H1 (cell line): Measurements from ENCODE around the gene TMEM125. TPM values are rescaled to one million over a fixed set of nuclear protein-coding genes. Genes with fewer than 3 reads are reported as not detected.

Experiments used
- CTCF ChIA-PET: fragments of 300-600 bp; sonication (Branson Sonifier 250); formaldehyde crosslinking; loops from one replicate; lab custom pipeline; 2021; ENCODE audit not compliant: partially characterized antibody; lab: Charles Lee
- POLR2A ChIA-PET: fragments of 300-600 bp; sonication (Branson Sonifier 250); formaldehyde crosslinking; loops from one replicate; lab custom pipeline; 2021; ENCODE audit warnings: inconsistent platforms; ENCODE audit not compliant: partially characterized antibody; lab: Charles Lee
- DNase-seq, 2 experiments: peaks; one replicate each; pipeline versions ENCODE4 v3.0.0 to v3.0.0-alpha.2; 2010 to 2022; ENCODE audit warnings: low spot score in 2 of 2, low read depth in 1 of 2, mixed read lengths in 1 of 2
- FAIRE-seq: peaks from 2 replicates; lab custom pipeline; 2011; peaks lifted over from hg19 to GRCh38; lab: Jason Lieb, UNC
- H2AFZ ChIP-seq: 2 replicates; pipeline ENCODE4 v1.8.1; 2012; ENCODE audit warnings: low read length, inconsistent platforms
- H2AK5ac ChIP-seq: 2 replicates; pipeline ENCODE4 v1.6.1; 2013; ENCODE audit warnings: low read depth, low read length
- H2BK120ac ChIP-seq: replicated peaks from 2 replicates; pipeline ENCODE3; 2013; ENCODE audit warnings: low read depth, low read length, inconsistent platforms
- H2BK12ac ChIP-seq: 2 replicates; pipeline ENCODE4 v1.6.1; 2013; ENCODE audit warnings: low read depth, low read length
- H2BK15ac ChIP-seq: 2 replicates; pipeline ENCODE4 v1.6.1; 2013; ENCODE audit warnings: low read length
- H2BK20ac ChIP-seq: 2 replicates; pipeline ENCODE4 v1.6.1; 2013; ENCODE audit warnings: low read length
- H2BK5ac ChIP-seq: 2 replicates; pipeline ENCODE4 v1.6.1; 2013; ENCODE audit warnings: low read depth, low read length
- H3K14ac ChIP-seq: 2 replicates; pipeline ENCODE4 v1.6.1; 2013; ENCODE audit warnings: inconsistent platforms; ENCODE audit not compliant: insufficient read length
- H3K18ac ChIP-seq: 2 replicates; pipeline ENCODE4 v1.6.1; 2013; ENCODE audit warnings: low read length; ENCODE audit errors: extremely low read depth
- H3K23ac ChIP-seq: 2 replicates; pipeline ENCODE4 v1.6.1; 2013; ENCODE audit warnings: inconsistent platforms; ENCODE audit not compliant: insufficient read length
- H3K23me2 ChIP-seq: 2 replicates; pipeline ENCODE4 v1.6.1; 2013; ENCODE audit warnings: low read depth, low read length
- H3K27ac ChIP-seq: 2 replicates; pipeline ENCODE4 v1.6.1; 2011; ENCODE audit warnings: low read depth, low read length, inconsistent platforms
- H3K27me3 ChIP-seq, 4 experiments: replicated peaks in 1 of 4; 1 replicate in 1 of 4; 2 replicates in 3 of 4; pipeline versions ENCODE4 v1.6.1 to v1.8.1; 2011 to 2013; ENCODE audit warnings: low read length in 3 of 4, mild to moderate bottlenecking in 3 of 4, inconsistent platforms in 2 of 4, mixed read lengths in 2 of 4, moderate library complexity in 1 of 4; ENCODE audit not compliant: control insufficient read depth in 3 of 4, insufficient read depth in 3 of 4; ENCODE audit errors: extremely low read depth in 1 of 4
- H3K36me3 ChIP-seq, 4 experiments: 2 replicates each; pipeline versions ENCODE4 v1.6.1 to v1.8.1; 2011 to 2013; ENCODE audit warnings: mild to moderate bottlenecking in 4 of 4, low read length in 3 of 4, moderate library complexity in 2 of 4, control low read depth in 1 of 4, inconsistent platforms in 1 of 4; ENCODE audit not compliant: insufficient read depth in 4 of 4, control insufficient read depth in 2 of 4
- H3K4ac ChIP-seq: replicated peaks from 2 replicates; pipeline ENCODE3; 2013; ENCODE audit warnings: low read length, low read depth, mixed read lengths, inconsistent platforms; ENCODE audit not compliant: insufficient read length
- H3K4me1 ChIP-seq, 4 experiments: replicated peaks in 1 of 4; 1 replicate in 1 of 4; 2 replicates in 3 of 4; pipeline versions ENCODE4 v1.6.1 to v1.8.1; 2011 to 2013; ENCODE audit warnings: low read length in 3 of 4, inconsistent platforms in 2 of 4, mixed read lengths in 1 of 4; ENCODE audit not compliant: insufficient read depth in 4 of 4, control insufficient read depth in 3 of 4
- H3K4me2 ChIP-seq, 2 experiments: 2 replicates each; pipeline versions ENCODE4 v1.6.1 to v1.8.1; 2011 to 2013; ENCODE audit warnings: low read depth in 2 of 2, low read length in 2 of 2, control low read depth in 1 of 2, inconsistent platforms in 1 of 2, mild to moderate bottlenecking in 1 of 2; ENCODE audit not compliant: insufficient read depth in 1 of 2
- H3K4me3 ChIP-seq, 4 experiments: fragments of 200-600, 300-600 bp in 1 of 4; sonication (generic), shearing (Covaris generic), sonication (Bioruptor Twin) in 1 of 4; 2 replicates each; pipeline versions ENCODE4 v1.5.1 to v1.8.1; 2011 to 2016; ENCODE audit warnings: low read length in 4 of 4, low read depth in 3 of 4, control low read depth in 2 of 4, inconsistent platforms in 2 of 4, mild to moderate bottlenecking in 2 of 4, mixed read lengths in 1 of 4, moderate library complexity in 1 of 4; ENCODE audit not compliant: insufficient read depth in 2 of 4; ENCODE audit errors: extremely low read depth in 1 of 4
- H3K56ac ChIP-seq: replicated peaks from 2 replicates; pipeline ENCODE3; 2013; ENCODE audit warnings: low read depth, mild to moderate bottlenecking, mixed read lengths, low read length, inconsistent platforms; ENCODE audit not compliant: insufficient read length
- H3K79me1 ChIP-seq: 2 replicates; pipeline ENCODE4 v1.6.1; 2013; ENCODE audit warnings: low read depth, low read length, control low read depth
- H3K79me2 ChIP-seq, 2 experiments: 2 replicates each; pipeline versions ENCODE4 v1.6.1 to v1.8.1; 2012 to 2013; ENCODE audit warnings: low read length in 2 of 2, mild to moderate bottlenecking in 2 of 2, inconsistent platforms in 1 of 2; ENCODE audit not compliant: insufficient read depth in 2 of 2, control insufficient read depth in 1 of 2
- H3K9ac ChIP-seq, 4 experiments: replicated peaks in 1 of 4; 1 replicate in 1 of 4; 2 replicates in 3 of 4; pipeline versions ENCODE4 v1.6.1 to v1.8.1; 2011 to 2013; ENCODE audit warnings: low read depth in 3 of 4, low read length in 3 of 4, control low read depth in 2 of 4, mild to moderate bottlenecking in 2 of 4, moderate library complexity in 2 of 4, inconsistent platforms in 1 of 4; ENCODE audit errors: extremely low read depth in 1 of 4
- H3K9me3 ChIP-seq, 2 experiments: 2 replicates each; pipeline versions ENCODE4 v1.6.1 to v1.8.1; 2012 to 2013; ENCODE audit warnings: mild to moderate bottlenecking in 2 of 2, moderate library complexity in 2 of 2, control low read depth in 1 of 2, inconsistent platforms in 1 of 2, low read depth in 1 of 2, low read length in 1 of 2, mixed read lengths in 1 of 2; ENCODE audit not compliant: insufficient read depth in 2 of 2
- H4K20me1 ChIP-seq, 2 experiments: replicated peaks in 1 of 2; 2 replicates each; pipeline versions ENCODE3 to v1.8.1; 2011 to 2013; ENCODE audit warnings: inconsistent platforms in 2 of 2, low read length in 2 of 2, mild to moderate bottlenecking in 1 of 2; ENCODE audit not compliant: insufficient read depth in 2 of 2, control insufficient read depth in 1 of 2
- H4K5ac ChIP-seq: 2 replicates; pipeline ENCODE4 v1.6.1; 2013; ENCODE audit warnings: low read length, low read depth, mixed read lengths, inconsistent platforms; ENCODE audit not compliant: insufficient read length
- H4K8ac ChIP-seq: 2 replicates; pipeline ENCODE4 v1.8.0; 2013; ENCODE audit warnings: mild to moderate bottlenecking, moderate library complexity, low read length, inconsistent platforms; ENCODE audit not compliant: insufficient read depth; ENCODE audit errors: extremely low read depth
- H4K91ac ChIP-seq: replicated peaks from 2 replicates; pipeline ENCODE3; 2013; ENCODE audit warnings: low read length, mixed read lengths, inconsistent platforms; ENCODE audit not compliant: insufficient read length
- CREB1 ChIP-seq: IDR thresholded peaks from 2 replicates; pipeline ENCODE4 v1.6.1; 2012; ENCODE audit warnings: inconsistent platforms
- RAD21 ChIP-seq, 2 experiments: IDR thresholded peaks in 1 of 2; conservative IDR thresholded peaks in 1 of 2; 2 replicates each; pipeline ENCODE4 v1.6.1; 2011; ENCODE audit warnings: low read depth in 2 of 2, low read length in 2 of 2, improper control_type of control experiment in 1 of 2, inconsistent platforms in 1 of 2, mild to moderate bottlenecking in 1 of 2, moderate library complexity in 1 of 2
- SIX5 ChIP-seq: IDR thresholded peaks from 2 replicates; pipeline ENCODE4 v1.6.1; 2011; ENCODE audit warnings: mild to moderate bottlenecking, low read depth, low read length
- SRF ChIP-seq: IDR thresholded peaks from 2 replicates; pipeline ENCODE4 v1.6.1; 2011; ENCODE audit warnings: mild to moderate bottlenecking, low read depth, low read length, moderate library complexity
- TAF1 ChIP-seq: IDR thresholded peaks from 2 replicates; pipeline ENCODE4 v1.6.1; 2011; ENCODE audit warnings: mild to moderate bottlenecking, low read depth, low read length
- WGBS, 2 experiments: shearing (Covaris generic) in 1 of 2; methylation state at CpG; one replicate each; pipeline versions ENCODE4 v1.1.6 to v1.1.7; 2013 to 2015; ENCODE audit warnings: low lambda C conversion rate in 2 of 2, mixed read lengths in 2 of 2, inconsistent platforms in 1 of 2, low coverage in 1 of 2, missing lambda C conversion rate in 1 of 2; ENCODE audit not compliant: insufficient replicate concordance in 2 of 2, insufficient coverage in 1 of 2, insufficient read length in 1 of 2; ENCODE audit errors: extremely low coverage in 1 of 2, missing lambda C conversion rate in 1 of 2; 5-methylcytosine and 5-hydroxymethylcytosine counted together
- polyA plus RNA-seq, 7 experiments: library from polyadenylated mRNA; depleted of rRNA in 3 of 7; stranded (reverse) in 5 of 7; unstranded in 2 of 7; fragments of >200 nt in 5 of 7; fragments of 200-250 nt in 2 of 7; gene quantifications; 1 replicate in 5 of 7; 2 replicates in 1 of 7; 4 replicates in 1 of 7; pipeline versions ENCODE4 v1.2.1 to v1.2.3, GENCODE V29; 2011 to 2013; ENCODE audit warnings: missing spikeins in 2 of 7, mixed read lengths in 2 of 7
- total RNA-seq: library from RNA; stranded (reverse); fragmentation: NEBNext Ultra II Directional; extraction: Animal tissue kit (Norgen Biotek cat#: 25700); gene quantifications from 2 replicates; pipeline ENCODE4 v1.2.1, GENCODE V29; 2021
- TF ChIP-seq, protein P1 (sequence below): IDR thresholded peaks from 2 replicates; pipeline ENCODE4 v1.6.1; 2012; ENCODE audit warnings: inconsistent platforms

TMEM125 gene
- total and polyA plus RNA-seq, 2 of the 8 experiments (the other 6 are each of a cell fraction or from before 2014, with no cell fraction given), result 26.5 to 46.7 TPM

DNA sequence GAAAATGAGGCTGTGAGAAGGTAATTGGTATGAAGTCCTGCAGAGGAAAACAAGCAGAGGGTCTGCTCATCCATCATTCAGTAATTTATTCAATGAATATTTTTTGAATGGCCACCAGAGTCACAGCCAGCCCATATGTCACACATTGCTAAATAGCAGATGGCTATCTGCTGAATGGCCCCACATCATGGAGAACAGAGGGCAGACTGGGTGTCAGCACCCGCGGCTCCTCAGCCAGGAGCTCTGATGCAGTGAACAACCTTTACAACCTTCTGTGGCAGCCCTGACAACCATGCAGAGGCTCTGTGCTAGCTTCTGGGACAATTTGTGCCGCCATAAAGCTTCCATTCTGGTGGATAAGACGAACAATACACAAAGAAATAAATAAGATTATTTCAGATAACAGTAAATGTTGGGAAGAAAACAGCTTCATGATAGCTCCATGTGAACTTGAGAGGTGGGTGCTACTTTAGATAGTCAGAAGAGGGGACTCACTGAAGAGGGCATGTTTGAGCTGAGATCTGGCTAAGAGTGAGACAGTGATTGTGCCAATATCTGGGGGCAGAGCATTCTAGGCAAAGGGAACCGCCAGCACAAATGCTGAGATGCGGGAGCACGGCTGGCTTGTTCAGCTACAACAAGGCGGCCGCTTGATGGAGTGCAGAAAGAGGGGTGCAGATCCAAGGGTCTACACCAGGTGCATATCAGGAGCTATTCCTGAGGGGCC is 18.4 kb downstream of the TMEM125 start:
- FAIRE-seq, result no peak
- no peaks in the 10 kb centered on the region for H3K9me3 ChIP-seq
- no peak overlapping the region for H4K91ac ChIP-seq
- no peak overlapping the region for H2BK120ac ChIP-seq
- no peak overlapping the region for H3K4me3 ChIP-seq
- no peak overlapping the region for H4K8ac ChIP-seq
- POLR2A ChIA-PET, result interaction anchor here (5.0 kb wide), 1 partner anchor 70 kb away, joined by 19 read pairs; the partner anchor contains the start of gene CDC20
- H3K9ac ChIP-seq, result no peak overlapping the region
- no peak overlapping the region for H3K18ac ChIP-seq
- 89% methylated on average over 9 of the region's 9 CpGs; no CpG with 5 or more reads in 1 of the 2 experiments for WGBS, 2 experiments
- no peaks in the 10 kb centered on the region; a peak in 1 of 7 replicates for H3K27me3 ChIP-seq
- H2BK12ac ChIP-seq, result no peak overlapping the region
- H2BK5ac ChIP-seq, result no peak overlapping the region
- H3K4me1 ChIP-seq, result peaks cover 0 to 15% (median 12%) of the 10 kb centered on the region in 4 experiments; a peak in 6 of 7 replicates
- no peak for TF ChIP-seq SIX5
- no peak for TF ChIP-seq SRF
- TF ChIP-seq RAD21 (IDR thresholded peaks at IDR 0.05 in 1 of 2, conservative IDR thresholded peaks at IDR 0.05 in 1 of 2; ENCODE audit: low read depth in 2 of 2, low read length in 2 of 2), result no peak
- TF ChIP-seq, protein P1, sequence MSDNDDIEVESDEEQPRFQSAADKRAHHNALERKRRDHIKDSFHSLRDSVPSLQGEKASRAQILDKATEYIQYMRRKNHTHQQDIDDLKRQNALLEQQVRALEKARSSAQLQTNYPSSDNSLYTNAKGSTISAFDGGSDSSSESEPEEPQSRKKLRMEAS, result no peak
- TF ChIP-seq TAF1, result no peak
- TF ChIP-seq CREB1, result no peak
- TF ChIP-seq, all 59 proteins: peak for 0
- H2BK15ac ChIP-seq, result no peak overlapping the region
- no peaks in the 10 kb centered on the region; the same call in none of the 2 replicates for H3K79me1 ChIP-seq
- no peak overlapping the region for H3K23ac ChIP-seq
- no peak overlapping the region for H2BK20ac ChIP-seq
- H2AK5ac ChIP-seq, result no peak overlapping the region
- no peak for DNase-seq
- H3K36me3 ChIP-seq, result no peaks in the 10 kb centered on the region
- H4K20me1 ChIP-seq, result no peaks in the 10 kb centered on the region
- H3K4ac ChIP-seq, result no peak overlapping the region
- no peak overlapping the region for H3K14ac ChIP-seq
- H3K56ac ChIP-seq, result no peak overlapping the region
- peaks cover 3% of the 10 kb centered on the region; the same call in 1 of the 2 replicates for H3K23me2 ChIP-seq
- H3K27ac ChIP-seq, result no peak overlapping the region
- CTCF ChIA-PET, result interaction anchor here (0.7 to 1.8 kb wide), 8 partner anchors 15 to 166 kb away, joined by 3 to 7 read pairs (median 3); partner anchors contain the start of gene TMEM125
- no peak overlapping the region for H4K5ac ChIP-seq
- H3K4me2 ChIP-seq, result no peak overlapping the region
- H3K79me2 ChIP-seq, result no peaks in the 10 kb centered on the region
- H2AFZ ChIP-seq, result no peak overlapping the region
